ENCODE results near the gene RNF13. TPM values are rescaled to one million over a fixed set of nuclear protein-coding genes. Genes with fewer than 3 reads are reported as not detected.

RNF13 gene
- total and polyA plus RNA-seq, 4 donors = 56.1 to 85.8 (median 70.8) TPM

DNA sequence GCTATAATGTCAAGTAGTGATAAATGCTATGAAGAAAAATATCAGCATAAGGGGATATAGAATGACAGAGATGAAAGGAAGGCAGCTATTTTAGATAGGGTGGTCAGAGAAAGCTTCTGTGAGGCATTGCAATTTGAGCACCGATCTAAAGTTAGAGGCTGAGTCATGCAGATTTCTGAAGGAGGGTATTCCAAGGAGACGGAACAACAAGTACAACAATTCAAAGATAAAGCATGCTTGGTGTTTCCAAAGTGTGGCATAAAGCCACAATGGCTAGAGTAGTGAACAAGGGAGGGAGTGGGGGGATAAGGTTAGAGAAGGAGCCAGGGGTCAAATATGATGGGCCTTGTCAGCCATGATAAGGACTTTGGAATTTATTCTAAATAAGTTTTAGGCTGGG, 85.8 kb downstream of the RNF13 start:
- WGBS, 2 donors = 2 to 7% methylated on average over 2 of the region's 2 CpGs
- H3K27ac ChIP-seq (ENCODE audit: low read depth in 1 of 2, low read length in 2 of 2) = no peak overlapping the region
- DNase-seq (no peak), ATAC-seq (ENCODE audit: low FRiP score) (peak; percentile 57)
- H3K9me3 ChIP-seq (ENCODE audit: control insufficient read depth, low read length) = no peaks in the 10 kb centered on the region
- H3K4me1 ChIP-seq (ENCODE audit: control insufficient read depth in 1 of 2, insufficient read depth in 2 of 2, low read length in 2 of 2) = peaks cover 6 to 7% of the 10 kb centered on the region in 2 donors
- no peaks in the 10 kb centered on the region for H3K27me3 ChIP-seq (ENCODE audit: control insufficient read depth in 1 of 2, insufficient read depth in 2 of 2, low read length in 1 of 2)
- intact Hi-C loops (cut with DNase I) = no loop called here
- no peaks in the 10 kb centered on the region for H3K36me3 ChIP-seq (ENCODE audit: control insufficient read depth in 1 of 2, insufficient read depth in 2 of 2, low read length in 1 of 2)
- H3K4me3 ChIP-seq (ENCODE audit: low read length in 2 of 2) = no peak overlapping the region

DNA sequence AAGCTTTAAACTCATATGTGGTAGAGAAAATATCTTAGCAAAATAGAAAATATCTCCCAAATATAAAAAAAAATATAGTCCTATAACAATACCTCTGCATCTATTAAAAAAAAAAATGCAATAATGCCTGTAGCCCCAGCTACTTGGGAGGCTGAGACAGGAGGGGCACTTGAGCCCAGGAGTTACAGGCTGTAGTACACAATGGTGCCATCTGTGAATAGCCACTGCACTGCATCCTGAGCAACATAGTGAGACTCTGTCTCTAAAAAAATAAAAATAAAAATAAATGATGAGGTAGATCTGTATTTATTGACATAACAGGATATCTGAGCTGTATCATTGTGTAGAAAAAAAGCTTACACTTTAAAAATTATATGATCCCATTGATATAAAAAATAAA, 87.3 kb downstream of the RNF13 start:
- intact Hi-C loops (cut with DNase I) = no loop called here
- ATAC-seq (ENCODE audit: low FRiP score) = no peak

DNA sequence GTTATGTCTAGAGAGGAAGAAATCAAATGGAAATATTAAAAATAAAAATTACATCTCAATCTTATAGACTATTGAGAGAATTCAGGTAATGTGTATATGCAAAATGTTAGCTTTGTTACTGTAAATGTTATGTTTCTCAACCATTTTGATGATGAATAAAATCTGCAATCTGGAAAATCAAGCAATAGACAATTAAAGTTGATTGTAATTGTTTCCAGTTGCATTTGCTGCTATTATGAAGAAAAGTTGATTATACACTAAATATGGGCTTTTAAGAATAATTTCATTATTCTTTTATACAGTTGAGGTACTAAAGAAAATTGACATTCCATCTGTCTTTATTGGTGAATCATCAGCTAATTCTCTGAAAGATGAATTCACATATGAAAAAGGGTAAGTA, 88.8 kb downstream of the RNF13 start:
- no peak overlapping the region for H3K4me3 ChIP-seq (ENCODE audit: low read length in 2 of 2)
- intact Hi-C loops (cut with DNase I) = no loop called here
- DNase-seq = no peak
- no peaks in the 10 kb centered on the region for H3K9me3 ChIP-seq (ENCODE audit: control insufficient read depth, low read length)
- no peaks in the 10 kb centered on the region for H3K27me3 ChIP-seq (ENCODE audit: control insufficient read depth in 1 of 2, insufficient read depth in 2 of 2, low read length in 1 of 2)
- peaks cover 4 to 7% of the 10 kb centered on the region in 2 donors for H3K4me1 ChIP-seq (ENCODE audit: control insufficient read depth in 1 of 2, insufficient read depth in 2 of 2, low read length in 2 of 2)
- no peak overlapping the region for H3K27ac ChIP-seq (ENCODE audit: low read depth in 1 of 2, low read length in 2 of 2)
- no peaks in the 10 kb centered on the region for H3K36me3 ChIP-seq (ENCODE audit: control insufficient read depth in 1 of 2, insufficient read depth in 2 of 2, low read length in 1 of 2)
- no peak for ATAC-seq (ENCODE audit: low FRiP score)

More for the DNA sequence above, 87.3 kb downstream of the RNF13 start:
- no peaks in the 10 kb centered on the region for H3K27me3 ChIP-seq (ENCODE audit: control insufficient read depth in 1 of 2, insufficient read depth in 2 of 2, low read length in 1 of 2)
- no peak overlapping the region for H3K27ac ChIP-seq (ENCODE audit: low read depth in 1 of 2, low read length in 2 of 2)
- no peak overlapping the region for H3K4me3 ChIP-seq (ENCODE audit: low read length in 2 of 2)
- H3K36me3 ChIP-seq (ENCODE audit: control insufficient read depth in 1 of 2, insufficient read depth in 2 of 2, low read length in 1 of 2) = no peaks in the 10 kb centered on the region
- H3K9me3 ChIP-seq (ENCODE audit: control insufficient read depth, low read length) = no peaks in the 10 kb centered on the region
- no peak for DNase-seq
- H3K4me1 ChIP-seq (ENCODE audit: control insufficient read depth in 1 of 2, insufficient read depth in 2 of 2, low read length in 2 of 2) = peaks cover 4 to 7% of the 10 kb centered on the region in 2 donors

DNA sequence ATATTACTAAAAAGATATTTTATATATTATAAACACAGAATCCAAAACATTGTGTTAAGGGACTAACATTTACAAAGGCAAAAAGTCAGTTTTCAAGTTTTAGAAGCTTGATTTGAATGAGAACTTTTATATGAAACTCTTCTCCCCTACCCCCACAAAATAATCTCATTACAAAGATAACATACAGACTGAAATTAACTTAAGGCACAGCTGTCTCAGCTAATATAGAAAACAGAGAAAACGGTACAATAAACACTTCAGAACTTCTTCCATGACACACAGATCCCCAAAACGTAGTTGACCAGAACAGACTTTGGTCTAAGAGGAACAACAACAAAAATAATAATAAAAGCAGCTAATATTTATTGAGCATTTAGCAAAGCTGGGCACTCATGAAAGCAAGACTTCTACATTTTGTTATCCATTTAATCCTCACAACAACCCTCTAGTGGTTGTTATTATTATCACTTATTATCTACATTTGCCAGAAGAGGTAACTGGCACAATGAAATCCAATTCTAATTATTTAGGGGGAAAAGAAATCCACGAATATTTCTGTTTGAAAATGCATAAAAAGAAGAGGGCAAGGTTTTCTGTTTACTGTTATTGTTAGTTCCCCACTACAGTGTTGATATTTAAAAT, 89.6 kb downstream of the RNF13 start:
- Histone ChIP-seq H3K27ac (ENCODE audit: low read depth in 1 of 2, low read length in 2 of 2) (no peak overlapping the region), H3K36me3 (ENCODE audit: control insufficient read depth in 1 of 2, insufficient read depth in 2 of 2, low read length in 1 of 2) (no peaks in the 10 kb centered on the region), H3K27me3 (ENCODE audit: control insufficient read depth in 1 of 2, insufficient read depth in 2 of 2, low read length in 1 of 2) (no peaks in the 10 kb centered on the region), H3K9me3 (ENCODE audit: control insufficient read depth, low read length) (no peaks in the 10 kb centered on the region), H3K4me1 (ENCODE audit: control insufficient read depth in 1 of 2, insufficient read depth in 2 of 2, low read length in 2 of 2) (peaks cover 4 to 7% of the 10 kb centered on the region in 2 donors), H3K4me3 (ENCODE audit: low read length in 2 of 2) (no peak overlapping the region)
- 78 to 80% methylated on average over 3 of the region's 3 CpGs for WGBS, 2 donors
- DNase-seq (no peak), ATAC-seq (ENCODE audit: low FRiP score) (no peak)
- intact Hi-C loops (cut with DNase I) = no loop called here

DNA sequence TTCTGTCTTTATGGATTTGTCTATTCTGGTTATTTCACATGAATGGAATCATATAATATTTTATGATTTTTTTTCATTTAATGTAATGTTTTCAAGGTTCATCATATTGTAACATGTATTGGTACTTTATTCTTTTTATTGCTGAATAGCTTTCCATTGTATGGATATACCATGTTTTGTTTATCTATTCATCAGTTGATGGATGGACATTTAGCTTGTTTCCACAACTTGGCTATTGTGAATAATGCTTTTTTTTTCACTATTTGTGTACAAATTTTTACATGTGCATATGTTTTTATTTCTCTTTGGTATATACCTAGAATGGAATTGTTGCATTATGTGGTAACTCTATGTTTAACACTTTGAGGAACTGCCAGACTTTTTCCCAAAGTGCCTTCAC, 93.0 kb downstream of the RNF13 start:
- H3K9me3 ChIP-seq (ENCODE audit: control insufficient read depth, low read length) = no peaks in the 10 kb centered on the region
- no peaks in the 10 kb centered on the region for H3K27me3 ChIP-seq (ENCODE audit: control insufficient read depth in 1 of 2, insufficient read depth in 2 of 2, low read length in 1 of 2)
- H3K4me3 ChIP-seq (ENCODE audit: low read length in 2 of 2) = no peak overlapping the region
- no peaks in the 10 kb centered on the region for H3K4me1 ChIP-seq (ENCODE audit: control insufficient read depth in 1 of 2, insufficient read depth in 2 of 2, low read length in 2 of 2)
- intact Hi-C loops (cut with DNase I) = no loop called here
- H3K27ac ChIP-seq (ENCODE audit: low read depth in 1 of 2, low read length in 2 of 2) = no peak overlapping the region
- no peaks in the 10 kb centered on the region for H3K36me3 ChIP-seq (ENCODE audit: control insufficient read depth in 1 of 2, insufficient read depth in 2 of 2, low read length in 1 of 2)
- DNase-seq (no peak), ATAC-seq (ENCODE audit: low FRiP score) (no peak)

DNA sequence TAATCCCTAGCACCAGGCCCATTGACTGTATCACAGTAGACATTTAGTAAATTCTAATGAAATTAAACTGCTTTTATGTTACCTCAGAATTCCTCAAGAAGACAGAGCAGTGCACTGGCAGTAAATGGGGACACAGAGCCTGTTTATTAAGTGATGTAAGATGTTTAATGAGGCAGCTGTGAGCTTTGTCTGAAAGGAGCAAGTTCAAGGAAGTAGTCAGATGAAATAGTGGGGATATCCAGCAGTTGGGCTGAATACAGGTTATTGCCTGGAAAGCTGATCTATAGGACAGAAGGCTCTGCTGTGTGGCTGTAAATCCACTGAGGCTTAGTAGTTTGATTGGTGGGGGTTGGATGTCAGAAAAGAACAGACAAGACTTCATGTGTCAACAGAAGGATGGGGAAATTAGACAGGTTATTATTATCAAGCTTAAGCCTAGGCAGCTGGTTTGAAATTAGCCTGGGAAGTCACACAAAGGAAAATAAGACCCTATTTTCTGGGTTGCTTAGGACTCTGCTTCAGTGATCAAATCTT, 95.5 kb downstream of the RNF13 start:
- DNase-seq (no peak), ATAC-seq (ENCODE audit: low FRiP score) (no peak)
- intact Hi-C loops (cut with DNase I) = no loop called here
- Histone ChIP-seq H3K9me3 (ENCODE audit: control insufficient read depth, low read length) (no peaks in the 10 kb centered on the region), H3K4me1 (ENCODE audit: control insufficient read depth in 1 of 2, insufficient read depth in 2 of 2, low read length in 2 of 2) (no peaks in the 10 kb centered on the region), H3K27ac (ENCODE audit: low read depth in 1 of 2, low read length in 2 of 2) (no peak overlapping the region), H3K36me3 (ENCODE audit: control insufficient read depth in 1 of 2, insufficient read depth in 2 of 2, low read length in 1 of 2) (no peaks in the 10 kb centered on the region), H3K4me3 (ENCODE audit: low read length in 2 of 2) (no peak overlapping the region), H3K27me3 (ENCODE audit: control insufficient read depth in 1 of 2, insufficient read depth in 2 of 2, low read length in 1 of 2) (no peaks in the 10 kb centered on the region)

DNA sequence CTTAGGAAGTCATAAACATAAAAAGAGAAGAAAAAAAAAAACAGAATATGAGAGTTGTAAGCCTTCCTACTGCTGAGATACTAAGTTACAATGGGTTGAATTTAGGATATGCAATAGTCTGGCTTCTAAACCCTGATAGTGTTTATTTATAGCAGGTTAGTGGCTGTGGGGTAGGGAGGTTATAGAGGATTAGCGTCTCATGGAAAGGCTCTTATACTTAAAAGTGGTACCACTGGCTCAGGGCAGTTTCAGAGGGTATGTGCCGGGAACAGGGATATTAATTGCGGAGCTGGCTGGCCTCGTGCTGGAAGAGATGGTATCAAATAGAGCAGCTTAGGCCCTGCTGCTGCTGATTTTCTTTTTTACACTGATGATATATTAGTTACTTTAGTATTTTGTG, 96.9 kb downstream of the RNF13 start:
- WGBS, 2 donors = 96 to 97% methylated on average over 4 of the region's 4 CpGs
- no peak for ATAC-seq (ENCODE audit: low FRiP score)

DNA sequence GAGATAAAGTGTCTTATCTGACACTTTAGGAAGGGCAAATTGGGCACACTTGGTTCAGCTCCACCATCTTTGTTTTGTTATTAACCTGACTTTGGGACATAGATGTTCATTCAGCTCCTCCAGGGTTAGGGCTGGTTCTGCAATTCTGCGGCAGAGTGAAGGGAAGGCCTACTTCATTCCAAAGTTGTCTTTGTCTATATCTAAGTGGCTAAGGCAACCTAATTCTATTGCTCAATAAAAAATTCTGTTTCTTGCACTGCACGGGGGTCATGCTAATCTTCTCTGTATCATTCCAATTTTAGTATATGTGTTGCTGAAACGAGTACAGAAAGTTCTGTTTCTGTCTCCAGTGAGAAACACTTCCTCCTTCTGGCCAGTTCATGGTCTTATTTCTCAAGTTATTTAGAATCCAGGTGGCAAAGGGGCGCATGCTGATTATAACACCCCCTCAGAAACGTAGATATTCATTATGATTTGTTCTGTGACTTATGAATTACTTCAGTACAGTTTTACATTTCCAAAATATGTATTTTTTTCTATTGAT, 104.2 kb downstream of the RNF13 start:
- Histone ChIP-seq H3K36me3 (ENCODE audit: control insufficient read depth in 1 of 2, insufficient read depth in 2 of 2, low read length in 1 of 2) (no peaks in the 10 kb centered on the region), H3K4me1 (ENCODE audit: control insufficient read depth in 1 of 2, insufficient read depth in 2 of 2, low read length in 2 of 2) (no peaks in the 10 kb centered on the region), H3K27ac (ENCODE audit: low read depth in 1 of 2, low read length in 2 of 2) (no peak overlapping the region), H3K9me3 (ENCODE audit: control insufficient read depth, low read length) (no peaks in the 10 kb centered on the region), H3K27me3 (ENCODE audit: control insufficient read depth in 1 of 2, insufficient read depth in 2 of 2, low read length in 1 of 2) (no peaks in the 10 kb centered on the region), H3K4me3 (ENCODE audit: low read length in 2 of 2) (no peak overlapping the region)
- WGBS, 2 donors = 84 to 87% methylated on average over 5 of the region's 5 CpGs
- DNase-seq = no peak
- intact Hi-C loops (cut with DNase I) = no loop called here
- ATAC-seq (ENCODE audit: low FRiP score) = no peak

More for the DNA sequence above, 96.9 kb downstream of the RNF13 start:
- Histone ChIP-seq H3K27ac (ENCODE audit: low read depth in 1 of 2, low read length in 2 of 2) (no peak overlapping the region), H3K4me3 (ENCODE audit: low read length in 2 of 2) (no peak overlapping the region), H3K4me1 (ENCODE audit: control insufficient read depth in 1 of 2, insufficient read depth in 2 of 2, low read length in 2 of 2) (no peaks in the 10 kb centered on the region), H3K9me3 (ENCODE audit: control insufficient read depth, low read length) (no peaks in the 10 kb centered on the region), H3K27me3 (ENCODE audit: control insufficient read depth in 1 of 2, insufficient read depth in 2 of 2, low read length in 1 of 2) (no peaks in the 10 kb centered on the region), H3K36me3 (ENCODE audit: control insufficient read depth in 1 of 2, insufficient read depth in 2 of 2, low read length in 1 of 2) (no peaks in the 10 kb centered on the region)
- no peak for DNase-seq
- intact Hi-C loops (cut with DNase I) = no loop called here

DNA sequence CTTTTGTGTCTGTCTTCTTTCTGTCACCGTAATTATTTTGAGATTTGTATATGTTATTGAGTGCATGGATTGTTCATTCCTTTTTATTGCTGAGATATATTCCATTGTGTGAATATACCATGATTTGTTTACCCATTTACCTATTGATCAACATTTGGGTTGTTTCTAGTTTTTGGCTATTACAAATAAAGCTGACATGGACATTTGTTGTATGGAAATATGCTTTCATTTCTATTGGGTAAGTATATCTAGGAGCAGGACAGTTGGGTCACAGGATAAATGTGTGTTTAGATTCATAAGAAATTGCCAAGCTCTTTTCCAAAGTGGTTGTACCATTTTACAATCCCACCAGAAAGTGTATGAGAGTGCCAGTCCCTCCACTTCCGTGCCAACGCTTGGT, 106.5 kb downstream of the RNF13 start:
- intact Hi-C loops (cut with DNase I) = no loop called here
- no peak for DNase-seq
- no peaks in the 10 kb centered on the region for H3K36me3 ChIP-seq (ENCODE audit: control insufficient read depth in 1 of 2, insufficient read depth in 2 of 2, low read length in 1 of 2)
- no peaks in the 10 kb centered on the region for H3K4me1 ChIP-seq (ENCODE audit: control insufficient read depth in 1 of 2, insufficient read depth in 2 of 2, low read length in 2 of 2)
- no peak overlapping the region for H3K4me3 ChIP-seq (ENCODE audit: low read length in 2 of 2)
- H3K9me3 ChIP-seq (ENCODE audit: control insufficient read depth, low read length) = no peaks in the 10 kb centered on the region
- no peaks in the 10 kb centered on the region for H3K27me3 ChIP-seq (ENCODE audit: control insufficient read depth in 1 of 2, insufficient read depth in 2 of 2, low read length in 1 of 2)
- 98% methylated on average over 3 of the region's 3 CpGs for WGBS, 2 donors
- ATAC-seq (ENCODE audit: low FRiP score) = no peak
- H3K27ac ChIP-seq (ENCODE audit: low read depth in 1 of 2, low read length in 2 of 2) = no peak overlapping the region
